HG03135 (cell line): ENCODE results near the gene AP3D1.

Experiments used
- ATAC-seq: cut with Tn5 transposase; IDR thresholded peaks from one replicate; pipeline ENCODE4 v1.9.1; 2021; ENCODE audit warnings: mild to moderate bottlenecking, moderate library complexity; ENCODE audit not compliant: unreplicated experiment

AP3D1 gene

DNA sequence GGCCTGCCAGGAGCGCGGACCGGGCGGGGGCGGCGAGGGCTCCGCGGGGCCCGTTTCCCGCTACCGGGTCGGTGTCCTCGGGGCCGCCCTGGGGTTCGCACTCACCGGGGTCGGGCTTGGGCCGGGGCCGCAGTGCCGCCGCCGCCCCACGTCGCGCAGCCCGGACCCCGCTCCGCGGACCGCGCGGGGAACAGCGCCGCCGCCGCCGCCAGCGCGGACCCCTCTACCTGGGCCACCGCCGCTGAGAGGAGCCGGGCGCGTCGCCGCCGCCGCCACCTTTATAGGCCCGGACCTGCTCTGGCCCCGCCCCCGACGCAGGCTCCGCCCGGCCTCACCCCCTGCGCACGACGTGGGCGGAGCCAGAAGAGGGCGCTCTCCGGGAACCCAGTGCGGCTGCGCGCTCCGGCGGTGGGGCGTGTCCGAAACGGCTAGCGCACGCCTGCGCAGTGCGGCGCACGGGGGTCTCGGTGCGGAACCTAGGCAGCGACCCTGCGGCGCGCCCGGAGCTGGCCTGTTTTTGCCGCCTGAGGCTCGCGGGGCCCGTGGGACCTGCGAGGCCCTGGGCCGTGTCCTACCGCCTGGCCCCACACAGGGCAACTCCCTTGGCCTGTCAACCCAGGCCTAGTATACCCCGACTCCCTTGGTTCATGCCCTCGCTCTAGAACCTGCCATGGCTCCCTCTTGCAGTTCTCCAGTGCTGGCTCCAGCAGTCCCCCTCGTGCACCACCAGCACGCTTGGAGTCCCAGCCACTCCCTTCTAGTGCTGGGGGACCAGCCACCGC, 100.2 kb downstream of the AP3D1 start, which contains the start of gene MKNK2:
TSS of gene MKNK2 (minus strand) at position 254 of the 782 bp plus-strand sequence. CDS start 393 bp downstream, outside the sequence.
- ATAC-seq = peak; percentile 48
